ENCODE data around the gene DHX16. TPM values are rescaled to one million over a fixed set of nuclear protein-coding genes. Genes with fewer than 3 reads are reported as not detected.

Gene DHX16
- total RNA-seq, 1 experiment from 2014 or later, result 40.6 TPM

DNA sequence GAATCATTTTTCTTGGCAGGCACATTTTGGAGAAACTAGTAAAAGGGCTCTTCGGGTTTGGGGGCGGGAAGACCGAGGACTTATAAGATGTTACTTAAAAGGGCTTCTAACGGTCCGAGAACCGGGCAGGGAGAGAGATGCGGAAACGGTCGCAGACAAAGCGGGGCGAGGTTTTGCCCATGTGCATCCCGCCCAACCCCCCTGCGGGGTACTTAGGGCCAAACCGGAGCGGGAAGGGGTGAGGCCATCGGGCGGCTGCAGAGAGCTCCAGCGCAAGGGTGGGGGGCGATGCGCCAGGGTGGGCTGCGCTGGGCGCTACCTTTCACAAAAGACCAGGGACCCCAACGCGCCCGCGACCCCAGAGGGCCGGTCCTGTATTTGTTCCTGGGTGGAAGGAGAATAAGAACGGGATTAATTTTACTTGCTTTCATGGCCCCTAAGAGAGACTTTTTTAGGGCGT, 48.0 kb upstream of the DHX16 start:
- H3K9me3 Mint-ChIP-seq (ENCODE audit: unreplicated experiment), result no peaks in the 10 kb centered on the region
- peak overlapping the region; percentile 81 for H3K4me3 Mint-ChIP-seq (ENCODE audit: unreplicated experiment)
- POLR2A ChIA-PET, result interaction anchor here (1.0 kb wide), 1 partner anchor 42 kb away, joined by 4 read pairs; no protein-coding TSS in a partner anchor
- intact Hi-C loops (cut with micrococcal nuclease; ENCODE audit: unreplicated experiment), result loop anchor here (1.0 kb wide), 1 partner anchor 103 kb away; the partner anchor contains the start of genes MRPS18B and PPP1R10
- no peaks in the 10 kb centered on the region for H3K27me3 Mint-ChIP-seq (ENCODE audit: insufficient read depth, unreplicated experiment)
- Histone ChIP-seq H3K36me3 (ENCODE audit: control insufficient read depth, insufficient read depth, low read length) (peaks cover 6% of the 10 kb centered on the region), H3K4me1 (peaks cover 13% of the 10 kb centered on the region; the same call in 1 of the 2 replicates), H3K9me3 (no peaks in the 10 kb centered on the region), H3K27me3 (replicated peaks; ENCODE audit: control insufficient read depth, insufficient read depth, low read length) (no peaks in the 10 kb centered on the region), H3K4me3 (ENCODE audit: low read depth, low read length) (peak overlapping the region; percentile 89)
- DNase-seq, result peak; percentile 69
- peaks cover 32% of the 10 kb centered on the region for H3K4me1 Mint-ChIP-seq (ENCODE audit: low read depth, unreplicated experiment)
- H3K27ac Mint-ChIP-seq (ENCODE audit: unreplicated experiment), result peak overlapping the region; percentile 85
- CTCF ChIA-PET, result interaction anchor here (1.0 to 2.9 kb wide), 2 partner anchors 42 to 48 kb away, joined by 3 to 28 read pairs; partner anchors contain the start of gene DHX16
- H3K36me3 Mint-ChIP-seq (ENCODE audit: insufficient read depth, unreplicated experiment), result peaks cover 71% of the 10 kb centered on the region
- TF ChIP-seq, protein P1, sequence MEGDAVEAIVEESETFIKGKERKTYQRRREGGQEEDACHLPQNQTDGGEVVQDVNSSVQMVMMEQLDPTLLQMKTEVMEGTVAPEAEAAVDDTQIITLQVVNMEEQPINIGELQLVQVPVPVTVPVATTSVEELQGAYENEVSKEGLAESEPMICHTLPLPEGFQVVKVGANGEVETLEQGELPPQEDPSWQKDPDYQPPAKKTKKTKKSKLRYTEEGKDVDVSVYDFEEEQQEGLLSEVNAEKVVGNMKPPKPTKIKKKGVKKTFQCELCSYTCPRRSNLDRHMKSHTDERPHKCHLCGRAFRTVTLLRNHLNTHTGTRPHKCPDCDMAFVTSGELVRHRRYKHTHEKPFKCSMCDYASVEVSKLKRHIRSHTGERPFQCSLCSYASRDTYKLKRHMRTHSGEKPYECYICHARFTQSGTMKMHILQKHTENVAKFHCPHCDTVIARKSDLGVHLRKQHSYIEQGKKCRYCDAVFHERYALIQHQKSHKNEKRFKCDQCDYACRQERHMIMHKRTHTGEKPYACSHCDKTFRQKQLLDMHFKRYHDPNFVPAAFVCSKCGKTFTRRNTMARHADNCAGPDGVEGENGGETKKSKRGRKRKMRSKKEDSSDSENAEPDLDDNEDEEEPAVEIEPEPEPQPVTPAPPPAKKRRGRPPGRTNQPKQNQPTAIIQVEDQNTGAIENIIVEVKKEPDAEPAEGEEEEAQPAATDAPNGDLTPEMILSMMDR (IDR thresholded peaks at IDR 0.05; ENCODE audit: insufficient read depth in 1 of 2, low read depth in 1 of 2, low read length in 1 of 2, severe bottlenecking in 1 of 2, unreplicated experiment in 1 of 2), result no peak
- no TSS peak for BruUV-seq (replicated peaks)

DNA sequence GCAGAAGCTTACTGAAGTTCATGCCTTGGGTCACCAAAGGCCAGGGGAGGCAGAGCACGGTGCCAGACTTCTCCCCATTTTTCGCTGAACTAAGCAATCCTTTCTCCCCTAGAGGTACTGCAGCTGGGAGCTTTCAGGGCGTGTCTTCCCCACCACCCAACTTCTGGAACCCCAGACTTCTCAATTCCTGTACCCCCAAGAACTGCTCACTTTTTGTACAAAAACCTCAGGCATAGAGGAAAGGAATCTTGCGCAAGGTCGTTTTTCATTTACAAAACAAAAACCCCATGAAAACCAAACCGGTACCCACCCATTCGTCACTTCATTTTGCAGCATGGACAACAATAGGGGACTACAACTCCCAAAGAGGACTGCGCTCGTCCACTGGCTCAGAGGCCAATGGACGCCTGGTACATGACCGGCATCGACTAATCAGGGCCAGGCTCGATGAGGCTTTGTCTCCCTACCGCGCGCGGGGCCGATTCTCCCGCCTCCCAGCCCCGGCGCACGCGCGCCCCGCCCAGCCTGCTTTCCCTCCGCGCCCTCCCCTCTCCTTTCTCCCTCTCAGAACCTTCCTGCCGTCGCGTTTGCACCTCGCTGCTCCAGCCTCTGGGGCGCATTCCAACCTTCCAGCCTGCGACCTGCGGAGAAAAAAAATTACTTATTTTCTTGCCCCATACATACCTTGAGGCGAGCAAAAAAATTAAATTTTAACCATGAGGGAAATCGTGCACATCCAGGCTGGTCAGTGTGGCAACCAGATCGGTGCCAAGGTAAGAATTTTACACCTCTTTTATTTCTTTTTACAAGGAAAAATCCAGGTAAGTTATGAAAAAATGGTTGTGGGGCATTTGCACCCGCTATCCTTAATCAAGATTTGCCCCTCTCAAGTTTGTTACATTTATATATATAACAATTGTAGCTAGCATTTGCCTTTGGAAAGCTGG, 47.3 kb upstream of the DHX16 start, which contains the start of gene TUBB:
TSS of gene TUBB (plus strand) at position 562 of the 947 bp plus-strand sequence. CDS start at position 717, 155 bp downstream.
- TSS peak; percentile 20 for BruUV-seq (replicated peaks)
- TF ChIP-seq, protein P1 (IDR thresholded peaks at IDR 0.05; ENCODE audit: insufficient read depth in 1 of 2, low read depth in 1 of 2, low read length in 1 of 2, severe bottlenecking in 1 of 2, unreplicated experiment in 1 of 2), result no peak
- Mint-ChIP-seq H3K27me3 (ENCODE audit: insufficient read depth, unreplicated experiment) (no peaks in the 10 kb centered on the region), H3K4me3 (ENCODE audit: unreplicated experiment) (peak within 1 kb of the TSS; percentile 81), H3K9me3 (ENCODE audit: unreplicated experiment) (no peaks in the 10 kb centered on the region), H3K4me1 (ENCODE audit: low read depth, unreplicated experiment) (peaks cover 32% of the 10 kb centered on the region), H3K27ac (ENCODE audit: unreplicated experiment) (peak within 1 kb of the TSS; percentile 85), H3K36me3 (ENCODE audit: insufficient read depth, unreplicated experiment) (peaks cover 68% of the 10 kb centered on the region)
- Histone ChIP-seq H3K9me3 (no peaks in the 10 kb centered on the region), H3K4me3 (ENCODE audit: low read depth, low read length) (peak within 1 kb of the TSS; percentile 89), H3K27me3 (replicated peaks; ENCODE audit: control insufficient read depth, insufficient read depth, low read length) (no peaks in the 10 kb centered on the region), H3K36me3 (ENCODE audit: control insufficient read depth, insufficient read depth, low read length) (peaks cover 6% of the 10 kb centered on the region), H3K4me1 (peaks cover 13% of the 10 kb centered on the region; the same call in 1 of the 2 replicates)
- POLR2A ChIA-PET, result interaction anchor here (0.6 to 1.0 kb wide), 3 partner anchors 44 to 1144 kb away, joined by 3 to 5 read pairs (median 3); partner anchors contain the start of gene GTF2H4
- intact Hi-C loops (cut with micrococcal nuclease; ENCODE audit: unreplicated experiment), result loop anchor here (1.0 to 5.0 kb wide), 2 partner anchors 103 to 508 kb away; partner anchors contain the start of genes MRPS18B, PPP1R10 and TRIM26
- CTCF ChIA-PET, result no interaction called here
- DNase-seq, result peak; percentile 96 to 97

DNA sequence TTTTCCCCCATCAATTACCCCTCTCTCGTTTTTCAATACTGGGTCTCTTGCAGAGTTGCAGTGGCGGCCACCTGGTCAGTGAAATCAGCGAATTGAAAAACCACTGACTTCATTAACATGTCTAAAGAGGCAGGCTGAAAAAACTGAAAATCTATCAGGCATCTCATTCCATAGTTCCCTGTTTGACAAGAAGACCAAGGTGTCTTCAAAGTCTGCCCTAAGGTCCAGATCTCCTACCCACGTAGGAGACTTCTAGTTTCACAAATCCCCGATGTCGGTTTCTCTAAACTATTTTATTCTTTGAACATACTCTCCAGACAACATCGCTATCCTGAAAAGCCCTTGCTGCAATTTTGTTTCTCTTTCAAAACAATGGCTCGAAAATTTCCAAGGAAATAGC, 46.5 kb upstream of the DHX16 start:
- CTCF ChIA-PET, result interaction anchor here (0.7 kb wide), 1 partner anchor 907 kb away, joined by 3 read pairs; no protein-coding TSS in a partner anchor
- Mint-ChIP-seq H3K36me3 (ENCODE audit: insufficient read depth, unreplicated experiment) (peaks cover 68% of the 10 kb centered on the region), H3K4me3 (ENCODE audit: unreplicated experiment) (peak overlapping the region; percentile 81)

More for the DNA sequence above, 46.5 kb upstream of the DHX16 start:
- intact Hi-C loops (cut with micrococcal nuclease; ENCODE audit: unreplicated experiment), result loop anchor here (5.0 kb wide), 1 partner anchor 507 kb away; the partner anchor contains the start of gene TRIM26
- Histone ChIP-seq H3K36me3 (ENCODE audit: control insufficient read depth, insufficient read depth, low read length) (peaks cover 4% of the 10 kb centered on the region; the same call in 1 of the 2 replicates), H3K4me3 (ENCODE audit: low read depth, low read length) (peak overlapping the region; percentile 89), H3K4me1 (peaks cover 13% of the 10 kb centered on the region; the same call in 1 of the 2 replicates), H3K27me3 (replicated peaks; ENCODE audit: control insufficient read depth, insufficient read depth, low read length) (no peaks in the 10 kb centered on the region), H3K9me3 (no peaks in the 10 kb centered on the region)
- H3K9me3 Mint-ChIP-seq (ENCODE audit: unreplicated experiment), result no peaks in the 10 kb centered on the region
- H3K27ac Mint-ChIP-seq (ENCODE audit: unreplicated experiment), result peak overlapping the region; percentile 85
- no peak for DNase-seq
- H3K4me1 Mint-ChIP-seq (ENCODE audit: low read depth, unreplicated experiment), result peaks cover 25% of the 10 kb centered on the region
- H3K27me3 Mint-ChIP-seq (ENCODE audit: insufficient read depth, unreplicated experiment), result no peaks in the 10 kb centered on the region
- BruUV-seq (replicated peaks), result no TSS peak
- POLR2A ChIA-PET, result interaction anchor here (0.6 to 1.0 kb wide), 3 partner anchors 45 to 1145 kb away, joined by 3 to 5 read pairs (median 3); partner anchors contain the start of gene GTF2H4
- TF ChIP-seq, protein P1 (IDR thresholded peaks at IDR 0.05; ENCODE audit: insufficient read depth in 1 of 2, low read depth in 1 of 2, low read length in 1 of 2, severe bottlenecking in 1 of 2, unreplicated experiment in 1 of 2), result no peak

All from Caco-2 (cell line).